ENCODE data around the gene TSPAN14. TPM values are rescaled to one million over a fixed set of nuclear protein-coding genes. Genes with fewer than 3 reads are reported as not detected.

TSPAN14 gene
- polyA plus RNA-seq, 1 donor (not counting 4 experiments of a cell fraction or from before 2014, with no cell fraction given): 71.1 TPM

- TF ChIP-seq CTCF (optimal IDR thresholded peaks at IDR 0.05 in 1 of 3, IDR thresholded peaks at IDR 0.05 in 1 of 3, conservative IDR thresholded peaks at IDR 0.05 in 1 of 3; ENCODE audit: extremely low read depth in 1 of 3, insufficient read depth in 2 of 3, low read length in 3 of 3) (no peak), EZH2 (IDR thresholded peaks at IDR 0.05; ENCODE audit: low read length) (no peak)
- Histone ChIP-seq H3K9me3 (ENCODE audit: control insufficient read depth, low read depth, low read length) (no peaks in the 10 kb centered on the region), H3K9me1 (ENCODE audit: control insufficient read depth, extremely low read depth, insufficient read depth, low read length) (no peaks in the 10 kb centered on the region), H3K4me2 (ENCODE audit: control insufficient read depth, extremely low read depth, insufficient read depth, low read depth, low read length) (no peak overlapping the region), H3K9ac (ENCODE audit: control insufficient read depth, extremely low read depth, insufficient read depth, low read length) (no peak overlapping the region), H3K27me3 (ENCODE audit: control insufficient read depth, extremely low read depth, insufficient read depth, low read length) (no peaks in the 10 kb centered on the region), H4K20me1 (ENCODE audit: control insufficient read depth, extremely low read depth, insufficient read depth, low read length) (no peaks in the 10 kb centered on the region), H3K79me2 (ENCODE audit: control insufficient read depth, insufficient read depth, low read length) (no peaks in the 10 kb centered on the region), H3K4me3 (ENCODE audit: control insufficient read depth in 2 of 3, extremely low read depth in 1 of 3, insufficient read depth in 2 of 3, low read depth in 1 of 3, low read length in 3 of 3) (no peak overlapping the region), H3K4me1 (ENCODE audit: control insufficient read depth, extremely low read depth, insufficient read depth, low read length) (peaks cover 36% of the 10 kb centered on the region), H3K36me3 (ENCODE audit: control insufficient read depth in 2 of 2, extremely low read depth in 1 of 2, insufficient read depth in 2 of 2, low read length in 2 of 2) (no peaks in the 10 kb centered on the region), H3K27ac (ENCODE audit: control insufficient read depth, insufficient read depth, low read length) (no peak overlapping the region), H2AFZ (ENCODE audit: control insufficient read depth, low read length) (no peak overlapping the region)
- FAIRE-seq: no peak
- dilution Hi-C loops (cut with MboI; ENCODE audit: extremely low pct_ligation_motif_present, low sequenced_read_pairs): no loop called here
- no peak for DNase-seq (ENCODE audit: low read depth, low spot score)
Measured at GRCh38 chr10:80538481-80539185, 84.5 kb downstream of the TSPAN14 start.

GRCh38 chr10:80539421-80540031 is 85.4 kb downstream of the TSPAN14 start:
- no peak overlapping the region for H3K27ac ChIP-seq (ENCODE audit: control insufficient read depth, insufficient read depth, low read length)
- no peak overlapping the region for H3K9ac ChIP-seq (ENCODE audit: control insufficient read depth, extremely low read depth, insufficient read depth, low read length)
- peak overlapping the region in 1 of 3 experiments; percentile 48 for H3K4me3 ChIP-seq (ENCODE audit: control insufficient read depth in 2 of 3, extremely low read depth in 1 of 3, insufficient read depth in 2 of 3, low read depth in 1 of 3, low read length in 3 of 3)
- no peaks in the 10 kb centered on the region for H4K20me1 ChIP-seq (ENCODE audit: control insufficient read depth, extremely low read depth, insufficient read depth, low read length)
- no peaks in the 10 kb centered on the region for H3K27me3 ChIP-seq (ENCODE audit: control insufficient read depth, extremely low read depth, insufficient read depth, low read length)
- peaks cover 36% of the 10 kb centered on the region for H3K4me1 ChIP-seq (ENCODE audit: control insufficient read depth, extremely low read depth, insufficient read depth, low read length)
- no peaks in the 10 kb centered on the region for H3K36me3 ChIP-seq (ENCODE audit: control insufficient read depth in 2 of 2, extremely low read depth in 1 of 2, insufficient read depth in 2 of 2, low read length in 2 of 2)
- dilution Hi-C loops (cut with MboI; ENCODE audit: extremely low pct_ligation_motif_present, low sequenced_read_pairs): no loop called here
- no peak for FAIRE-seq
- TF ChIP-seq EZH2 (IDR thresholded peaks at IDR 0.05; ENCODE audit: low read length) (no peak), CTCF (optimal IDR thresholded peaks at IDR 0.05 in 1 of 3, IDR thresholded peaks at IDR 0.05 in 1 of 3, conservative IDR thresholded peaks at IDR 0.05 in 1 of 3; ENCODE audit: extremely low read depth in 1 of 3, insufficient read depth in 2 of 3, low read length in 3 of 3) (no peak)
- H3K9me1 ChIP-seq (ENCODE audit: control insufficient read depth, extremely low read depth, insufficient read depth, low read length): no peaks in the 10 kb centered on the region
- H3K4me2 ChIP-seq (ENCODE audit: control insufficient read depth, extremely low read depth, insufficient read depth, low read depth, low read length): peak overlapping the region; percentile 72
- H2AFZ ChIP-seq (ENCODE audit: control insufficient read depth, low read length): no peak overlapping the region
- no peaks in the 10 kb centered on the region for H3K9me3 ChIP-seq (ENCODE audit: control insufficient read depth, low read depth, low read length)
- no peaks in the 10 kb centered on the region for H3K79me2 ChIP-seq (ENCODE audit: control insufficient read depth, insufficient read depth, low read length)
- DNase-seq (ENCODE audit: low read depth, low spot score): no peak
